Left renal cortex interstitium (tissue), 4 donors: ENCODE results near the gene PLB1. TPM values are rescaled to one million over a fixed set of nuclear protein-coding genes. Genes with fewer than 3 reads are reported as not detected.
"Not testable (repeated sequence)": the region's sequence is repeated elsewhere in the genome, so short reads cannot be mapped to it uniquely, and the experiment has no call there.

Experiments
- DNase-seq, 4 donors: peaks; one replicate each; pipeline ENCODE4 v3.0.0-alpha.2; 2013; ENCODE audit warnings: low read depth in 4 of 4, low spot score in 2 of 4, missing footprints in 1 of 4
- polyA plus RNA-seq, 4 donors: library from polyadenylated mRNA; unstranded; fragments of 120-200 nt; gene quantifications; one replicate each; pipeline ENCODE4 v1.2.1, GENCODE V29; 2013; ENCODE audit not compliant: insufficient read length in 4 of 4

The PLB1 gene
- polyA plus RNA-seq, 4 donors = 0.84 to 1.7 (median 1.4) TPM

DNA sequence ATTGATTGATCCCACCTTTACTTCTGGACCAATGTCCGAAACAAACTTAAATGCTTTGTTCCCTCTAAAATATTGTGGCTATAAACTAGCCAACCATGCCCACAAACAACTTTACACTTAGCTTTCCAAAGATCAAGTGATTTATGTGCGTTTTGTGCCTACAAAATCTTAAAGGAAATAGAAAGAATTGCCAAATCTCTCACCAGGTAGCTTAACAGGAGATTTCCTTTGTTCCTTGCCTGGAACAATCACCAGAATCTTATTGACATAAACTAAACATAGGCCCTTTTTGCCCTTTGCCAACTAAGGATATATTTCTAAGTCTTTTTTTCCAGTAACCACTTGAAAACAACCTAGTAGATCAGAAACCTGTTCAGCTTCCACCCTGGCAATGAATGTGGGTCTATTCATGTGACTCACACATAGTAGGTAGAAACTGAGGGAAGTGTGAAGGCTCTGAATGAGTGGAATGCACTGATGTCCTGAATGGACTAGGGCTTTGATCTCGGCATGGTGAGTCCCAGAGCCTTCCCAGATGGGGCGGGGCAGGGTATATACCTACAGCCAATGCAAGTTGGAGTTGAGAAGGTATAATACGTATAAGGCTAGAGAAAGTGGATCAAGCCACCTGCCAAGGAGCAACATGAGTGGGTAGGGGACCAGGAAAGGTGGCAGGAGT, 161.2 kb downstream of the PLB1 start:
- no peak for DNase-seq

DNA sequence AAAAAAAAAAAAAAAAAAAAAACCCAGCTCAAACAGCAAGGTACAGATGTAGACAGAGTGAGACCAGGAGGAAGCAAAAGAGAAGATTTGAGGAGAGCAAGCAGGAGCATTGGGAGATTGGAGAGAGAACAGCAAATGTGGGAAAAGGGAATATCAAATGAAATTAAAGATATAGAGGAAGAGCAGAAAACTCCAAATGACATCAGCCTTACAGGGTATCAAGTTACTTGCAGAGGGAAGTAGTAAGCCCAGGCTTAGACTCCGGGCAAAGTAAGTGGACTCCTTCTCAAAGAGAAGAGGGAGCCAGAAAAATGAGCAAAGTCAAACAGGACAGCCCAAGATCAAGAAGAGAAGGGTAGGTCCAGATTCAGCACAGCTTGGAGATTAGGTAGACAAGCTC, 162.5 kb downstream of the PLB1 start:
- DNase-seq = no peak

DNA sequence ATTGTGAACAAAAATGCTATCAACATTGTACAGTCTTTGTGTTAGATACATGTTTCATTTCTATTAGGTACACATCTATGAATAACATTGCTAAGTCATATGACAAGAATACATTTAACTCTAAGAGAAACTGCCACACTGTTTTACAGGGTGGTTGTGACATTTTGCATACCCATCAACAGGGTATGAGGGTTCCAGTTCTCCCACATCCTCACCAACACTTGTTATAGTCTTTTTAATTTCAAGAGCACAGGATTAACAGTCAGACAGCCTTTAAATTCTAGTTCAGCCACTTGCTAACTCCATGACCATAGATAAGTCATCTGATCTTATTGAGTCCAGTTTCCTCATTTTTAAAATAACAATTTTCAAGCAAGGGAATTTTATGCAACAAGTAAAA, 163.3 kb downstream of the PLB1 start:
- no peak for DNase-seq

DNA sequence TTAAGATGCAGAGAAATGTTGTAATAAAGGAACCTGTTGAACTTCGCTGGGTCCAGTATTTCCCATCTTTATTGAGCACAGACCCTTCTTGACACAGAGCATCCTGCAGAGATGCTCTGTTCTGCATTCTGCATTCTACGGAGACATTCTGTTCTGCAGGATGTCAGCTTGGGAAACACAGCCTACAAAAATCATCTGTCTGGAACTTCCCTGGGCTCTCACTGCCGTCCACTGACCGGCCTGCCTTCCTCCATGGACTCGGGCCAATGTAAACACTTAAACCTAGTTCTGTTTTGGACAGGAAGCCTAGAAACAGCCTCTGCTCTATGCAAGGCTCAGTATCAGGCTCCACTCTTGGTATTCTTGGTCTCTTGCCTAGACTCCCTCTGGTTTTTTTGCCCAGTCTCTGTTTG, 165.7 kb downstream of the PLB1 start:
- no peak for DNase-seq

DNA sequence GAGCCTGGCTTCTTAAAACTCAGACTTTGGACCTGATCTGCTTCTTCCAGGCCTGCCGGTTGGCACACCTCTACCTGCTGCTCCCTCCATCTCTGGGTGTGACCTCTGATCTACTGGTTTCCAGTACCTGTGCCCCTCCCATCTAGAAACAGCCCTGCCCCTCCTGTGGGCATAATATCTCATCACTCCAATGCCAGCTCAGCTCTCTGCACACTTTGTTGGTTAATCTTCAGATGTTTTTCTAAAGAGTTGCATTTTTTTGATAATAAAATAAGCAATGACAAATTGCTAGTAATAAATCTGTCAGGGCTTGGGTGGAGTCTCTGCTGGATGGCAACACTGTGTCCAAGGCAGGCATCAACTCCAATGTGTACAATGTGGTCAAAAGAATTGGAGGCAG, 166.2 kb downstream of the PLB1 start:
- no peak for DNase-seq

DNA sequence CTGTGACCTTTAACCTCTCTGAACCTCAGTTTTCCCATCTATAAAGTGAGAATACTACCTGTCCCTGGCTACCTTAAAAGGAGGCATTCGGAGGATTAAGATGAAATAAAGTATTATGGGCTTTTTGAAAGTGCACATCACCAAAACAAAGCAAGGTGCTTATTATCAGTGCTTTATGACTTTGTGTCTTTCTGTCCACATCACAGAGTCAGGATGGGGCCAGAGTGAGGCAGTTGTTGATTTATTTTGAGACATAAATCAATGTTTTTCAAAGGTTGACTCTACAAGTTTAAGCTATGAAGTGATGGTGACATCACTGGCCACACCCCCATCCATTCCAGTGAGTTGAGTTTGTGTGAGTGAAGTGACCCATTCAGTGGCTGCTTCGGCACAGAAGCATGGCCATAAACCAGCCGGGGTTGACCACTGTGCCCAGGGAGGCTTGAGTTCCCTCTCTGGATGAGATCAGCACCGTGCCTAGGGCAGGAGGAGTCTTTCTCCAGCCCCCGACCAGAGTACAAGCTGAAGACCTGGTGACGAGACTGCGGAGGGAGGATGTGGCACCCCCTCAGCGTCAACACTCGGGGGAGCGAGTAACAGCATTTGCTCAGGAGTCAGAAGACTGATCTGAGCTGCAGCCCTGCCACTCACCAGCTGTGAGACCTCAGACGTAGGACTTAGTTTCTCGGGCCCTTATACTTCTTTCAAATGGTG, 166.8 kb downstream of the PLB1 start:
- no peak for DNase-seq

DNA sequence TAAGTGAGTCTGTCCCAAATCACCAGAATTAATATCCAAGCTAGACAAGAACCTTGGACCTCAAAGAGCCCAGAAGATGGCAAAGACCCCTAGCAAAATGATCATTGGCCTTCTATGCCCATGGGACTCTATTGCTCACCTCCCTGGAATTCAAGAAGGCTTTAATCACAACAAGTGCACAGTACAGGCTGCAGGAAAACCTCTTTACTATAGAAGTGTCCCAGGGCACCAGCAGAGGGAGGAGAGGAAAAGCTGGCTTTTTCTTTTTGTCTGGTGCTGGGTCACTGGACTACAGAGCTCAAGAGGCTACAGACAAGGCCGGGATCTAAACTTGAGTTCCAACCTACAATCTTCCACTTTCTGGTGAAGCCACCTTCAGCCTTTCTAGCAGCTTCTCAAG, 167.5 kb downstream of the PLB1 start:
- DNase-seq = no peak

DNA sequence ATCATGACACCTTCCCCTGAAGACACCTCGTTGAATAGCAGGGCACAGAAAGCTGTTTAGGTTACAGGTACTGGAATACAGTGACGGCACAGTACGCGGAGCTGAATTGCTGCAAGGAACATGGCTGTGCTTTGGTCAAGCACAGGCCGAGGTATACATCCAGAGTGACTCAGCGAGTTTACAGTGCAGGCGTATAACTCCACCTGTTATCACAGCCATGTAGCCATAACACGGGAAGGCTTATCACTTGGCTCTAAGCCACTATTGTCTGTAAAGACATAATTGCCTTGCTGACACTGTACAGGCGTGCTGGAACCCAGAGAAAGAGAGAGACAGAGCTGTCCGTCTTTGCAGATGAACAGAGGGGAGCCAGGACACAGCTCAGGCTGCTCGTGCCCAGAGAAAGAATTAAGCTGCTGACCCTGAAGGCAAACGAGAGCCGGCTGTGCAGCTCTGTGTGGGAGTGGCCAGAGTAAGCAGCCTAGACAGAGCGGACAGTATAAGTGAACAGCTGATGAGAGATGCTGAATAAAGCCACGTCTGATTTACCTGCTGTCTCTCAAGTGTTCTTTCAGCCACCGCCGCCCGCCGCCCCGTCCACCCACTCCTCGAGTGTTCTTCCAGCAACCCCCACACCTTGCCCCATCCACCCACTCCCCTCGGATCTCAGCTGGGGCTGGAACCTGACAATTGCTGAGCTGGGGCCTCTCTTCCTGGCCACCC, 168.4 kb downstream of the PLB1 start:
- DNase-seq = no peak

DNA sequence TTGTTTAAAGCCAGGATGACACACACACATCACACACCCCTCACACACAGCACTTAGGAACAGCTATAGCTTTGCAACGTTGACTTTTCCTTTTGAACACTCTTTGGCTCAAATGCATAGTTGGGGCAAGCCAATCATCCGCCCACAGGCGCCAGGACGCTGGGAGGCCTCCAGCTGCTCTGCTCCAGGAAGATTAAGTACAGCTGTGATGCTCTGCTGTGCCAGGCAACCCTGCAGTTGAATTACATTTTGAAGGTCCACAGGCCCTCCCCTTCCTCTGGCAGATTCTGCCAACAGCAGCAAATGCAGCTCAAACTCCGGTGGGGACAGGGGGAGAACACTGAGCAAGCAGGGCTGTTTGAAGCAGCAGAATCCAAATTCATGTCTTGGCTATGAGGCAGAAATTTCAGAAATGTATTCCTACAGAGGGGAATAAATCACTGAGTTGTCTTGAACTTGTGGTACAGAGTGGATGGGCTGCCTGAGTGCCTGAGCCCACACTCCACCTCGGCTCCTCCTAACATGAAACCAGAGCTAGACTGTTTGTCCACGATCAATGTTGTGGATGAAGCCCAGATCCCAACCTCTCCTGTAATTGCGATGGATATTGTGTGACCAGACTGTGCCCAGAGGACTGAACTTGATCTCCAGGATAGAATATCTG, 169.3 kb downstream of the PLB1 start:
- DNase-seq = no peak

DNA sequence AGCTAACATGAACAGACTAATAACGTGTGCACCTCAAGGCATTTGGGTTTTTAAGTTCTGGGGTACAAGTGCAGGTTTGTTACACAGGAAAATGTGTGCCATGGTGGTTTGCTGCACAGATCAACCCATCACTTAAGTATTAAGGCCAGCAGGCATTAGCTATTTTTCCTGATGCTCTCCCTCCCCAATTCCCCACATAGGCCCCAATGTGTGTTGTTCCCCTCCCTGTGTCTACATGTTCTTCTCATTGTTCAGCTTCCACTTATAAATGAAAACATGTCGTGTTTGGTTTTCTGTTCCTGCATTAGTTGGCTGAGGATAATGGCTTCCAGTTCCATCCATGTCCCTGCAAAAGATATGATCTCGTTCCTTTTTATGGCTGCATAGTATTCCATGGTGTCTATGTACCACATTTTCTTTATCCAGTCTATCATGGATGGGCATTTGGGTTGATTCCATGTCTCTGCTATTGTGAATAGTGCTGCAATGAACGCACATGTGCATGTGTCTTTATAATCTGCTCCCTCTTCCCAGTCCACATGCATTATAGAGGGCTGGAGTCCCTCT, 170.0 kb downstream of the PLB1 start:
- DNase-seq = not testable (repeated sequence)

DNA sequence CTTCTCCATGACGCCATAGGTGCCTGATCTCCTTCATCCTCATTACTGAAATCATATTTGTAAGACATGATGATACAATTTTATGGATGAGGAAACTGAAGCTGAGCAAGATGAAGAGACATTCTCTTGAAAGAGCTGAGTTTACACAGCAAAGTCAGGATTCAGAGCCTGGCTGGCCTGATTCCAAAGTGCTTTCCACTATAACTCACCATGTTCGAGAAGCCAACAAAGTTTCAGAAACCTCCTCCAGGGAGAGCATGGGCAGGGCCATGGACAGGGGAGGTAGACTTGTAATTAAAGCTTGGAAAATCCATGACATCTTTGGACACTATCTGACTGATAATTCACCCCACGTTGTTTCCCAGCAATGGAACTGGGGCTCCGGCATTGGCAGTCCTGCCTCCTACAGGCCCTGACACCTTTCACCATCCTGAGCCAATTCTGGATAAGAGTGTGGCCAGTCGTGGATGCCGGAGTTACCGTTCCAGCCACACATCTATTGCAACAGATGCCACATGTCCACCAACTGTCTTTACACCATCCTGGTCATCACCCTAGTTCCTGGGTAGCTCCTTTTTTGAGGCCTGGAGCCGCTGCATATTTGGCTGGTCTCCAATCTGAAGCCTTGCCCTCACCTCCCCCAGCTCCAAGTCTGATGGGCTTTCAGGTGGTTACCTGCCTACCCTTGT, 170.8 kb downstream of the PLB1 start:
- no peak for DNase-seq

DNA sequence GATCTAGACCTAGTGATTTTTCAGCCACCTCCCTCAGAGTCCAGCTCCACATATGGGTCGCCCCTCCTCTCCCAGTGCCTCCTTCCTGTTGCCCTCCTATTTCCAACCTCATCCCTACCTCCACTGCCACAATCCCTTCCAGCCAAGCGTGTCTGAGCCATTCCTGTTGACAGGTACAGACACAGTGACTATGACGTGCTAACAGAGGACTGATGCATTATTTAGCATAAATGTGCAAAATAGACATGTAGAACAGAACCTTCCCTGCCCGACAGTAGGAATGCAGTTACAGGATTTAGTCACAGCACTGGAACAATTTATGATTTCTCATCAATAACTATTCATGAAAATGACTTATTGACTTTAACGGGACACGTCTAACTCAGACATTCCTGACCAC, 171.4 kb downstream of the PLB1 start:
- no peak for DNase-seq

DNA sequence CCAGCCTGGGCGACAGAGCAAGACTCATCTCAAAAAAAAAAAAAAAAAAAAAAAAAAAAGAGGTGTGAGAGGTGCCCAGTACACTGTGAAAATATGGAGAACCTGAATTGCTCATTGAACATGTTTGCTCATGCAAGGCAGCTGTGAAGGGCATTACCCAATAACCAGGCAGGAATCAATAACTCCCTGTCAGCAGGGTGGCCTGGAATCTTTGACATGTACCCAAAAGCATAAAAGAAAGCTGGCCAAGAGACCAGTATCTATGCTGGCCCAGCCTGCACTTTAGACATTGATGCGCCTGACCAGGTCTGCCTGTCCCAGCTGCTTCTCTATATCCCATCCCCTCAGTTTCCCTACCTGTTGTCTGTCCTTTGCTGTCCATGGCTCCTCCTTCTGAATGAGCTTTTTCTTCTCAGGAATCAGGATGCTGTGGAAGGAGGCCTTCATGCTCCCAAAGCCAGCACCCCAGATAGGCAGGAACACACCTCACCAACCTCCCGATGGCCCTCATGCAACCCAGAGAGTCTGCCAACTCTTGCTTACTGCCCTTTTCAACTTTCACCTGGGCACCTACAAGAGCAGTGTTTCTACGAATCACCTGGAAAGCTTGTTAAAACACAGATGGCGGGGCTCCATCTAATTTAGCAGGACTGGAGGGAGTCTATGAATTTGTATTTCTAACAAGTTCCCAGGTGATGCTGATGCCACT, 172.4 kb downstream of the PLB1 start:
- no peak for DNase-seq

DNA sequence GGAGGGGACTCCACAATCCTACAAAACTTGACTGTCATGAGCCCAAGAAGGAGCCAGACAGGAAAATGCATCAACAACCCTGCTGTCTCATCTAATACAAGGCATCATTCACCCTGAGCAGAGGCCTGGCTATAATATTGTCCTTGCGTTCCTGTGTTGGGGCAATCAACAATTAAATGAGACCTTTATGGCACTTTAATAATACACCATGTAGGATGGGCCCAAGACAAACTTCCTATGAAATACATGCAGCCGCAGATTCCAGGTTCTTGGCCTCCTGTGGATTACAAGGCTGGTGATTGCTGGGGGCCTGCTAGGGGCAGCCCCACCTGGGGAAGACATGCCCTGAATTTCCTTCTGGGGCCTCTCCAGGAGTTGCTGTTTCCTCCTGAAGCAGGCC, 173.0 kb downstream of the PLB1 start:
- DNase-seq = no peak

DNA sequence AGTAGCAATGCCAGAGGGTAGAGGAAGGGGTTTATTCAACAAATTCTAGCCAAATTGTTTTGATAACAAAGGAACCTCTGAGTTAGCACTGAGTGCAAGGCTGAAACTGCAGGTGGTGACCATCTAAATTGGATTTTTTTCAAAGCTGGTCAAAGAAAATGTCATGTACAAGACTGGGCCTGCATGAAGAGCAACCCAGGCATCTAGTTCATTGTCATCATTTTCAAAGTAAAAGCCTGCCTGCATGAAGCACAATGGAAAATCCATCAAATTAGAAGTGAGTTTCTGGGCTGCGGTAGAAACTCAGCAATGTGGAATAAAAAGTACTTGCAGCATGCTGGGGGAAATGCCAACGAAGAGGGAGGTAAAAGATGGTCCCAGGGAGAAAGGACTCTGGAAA, 175.0 kb downstream of the PLB1 start:
- DNase-seq = no peak

DNA sequence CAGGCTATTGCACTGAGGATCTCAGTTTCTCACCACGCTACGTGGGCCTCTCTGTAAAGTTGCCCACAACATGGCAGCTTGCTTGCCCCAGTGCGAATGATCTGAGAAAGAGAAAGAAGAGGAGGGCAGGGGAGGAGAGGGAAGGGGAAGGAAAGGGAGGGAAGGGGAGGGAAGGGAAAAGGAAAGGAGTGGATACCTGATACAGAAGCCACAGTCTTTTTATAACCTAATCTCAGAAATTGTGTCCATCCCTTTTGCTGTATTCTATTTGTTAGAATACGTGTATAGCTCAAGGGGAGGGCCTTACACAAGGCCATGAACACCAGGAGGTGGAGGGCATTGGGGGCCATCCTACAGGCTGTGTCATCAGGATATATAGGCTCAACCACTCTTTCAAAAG, 177.5 kb downstream of the PLB1 start:
- no peak for DNase-seq

DNA sequence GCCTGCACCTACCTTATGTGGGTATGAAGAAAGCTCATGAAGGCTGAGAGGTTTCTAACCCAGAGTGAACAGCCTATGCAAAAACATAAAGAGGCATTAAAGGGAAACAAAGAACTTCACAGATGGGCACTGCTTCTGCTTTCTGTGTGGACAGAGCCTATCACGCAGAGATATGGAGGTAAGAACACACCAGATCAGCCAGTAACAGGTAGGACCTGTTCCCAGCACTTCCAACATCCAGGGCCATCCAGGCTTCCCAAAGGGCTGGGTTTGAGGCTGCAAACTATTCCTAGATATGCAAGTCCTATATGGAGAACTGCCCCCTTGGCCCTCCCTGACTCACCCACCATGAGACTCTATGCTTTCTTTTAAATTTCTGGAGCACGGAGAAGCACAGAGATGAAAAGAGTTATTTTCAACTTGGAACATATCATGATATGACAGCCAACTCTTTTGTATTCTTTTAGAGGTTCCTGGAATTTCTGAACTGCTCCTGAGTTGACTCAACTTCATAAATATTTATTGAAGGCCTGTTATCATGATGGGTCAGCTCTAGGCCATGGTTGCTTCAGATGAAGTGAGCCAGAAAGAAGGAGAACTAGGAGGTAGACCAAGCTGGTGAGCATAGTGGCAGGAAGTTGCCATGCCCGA, 178.3 kb downstream of the PLB1 start:
- no peak for DNase-seq

DNA sequence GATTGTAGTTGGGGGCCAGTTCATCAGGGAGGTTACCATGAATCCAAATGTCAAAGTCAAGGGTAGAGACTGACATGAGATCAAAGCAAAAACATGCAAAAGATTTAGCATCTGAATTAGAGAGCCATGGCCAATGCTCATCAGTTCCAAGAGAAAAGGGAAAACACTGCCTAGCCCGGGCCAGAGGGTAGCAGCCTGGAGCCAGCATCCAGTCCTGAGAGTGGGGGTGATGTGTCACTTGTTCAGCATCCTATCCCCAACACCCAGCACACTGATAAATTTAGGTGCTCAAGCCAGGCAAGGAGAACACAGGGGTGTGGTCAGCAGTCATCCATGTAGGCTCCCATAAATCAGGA, 178.8 kb downstream of the PLB1 start:
- no peak for DNase-seq

DNA sequence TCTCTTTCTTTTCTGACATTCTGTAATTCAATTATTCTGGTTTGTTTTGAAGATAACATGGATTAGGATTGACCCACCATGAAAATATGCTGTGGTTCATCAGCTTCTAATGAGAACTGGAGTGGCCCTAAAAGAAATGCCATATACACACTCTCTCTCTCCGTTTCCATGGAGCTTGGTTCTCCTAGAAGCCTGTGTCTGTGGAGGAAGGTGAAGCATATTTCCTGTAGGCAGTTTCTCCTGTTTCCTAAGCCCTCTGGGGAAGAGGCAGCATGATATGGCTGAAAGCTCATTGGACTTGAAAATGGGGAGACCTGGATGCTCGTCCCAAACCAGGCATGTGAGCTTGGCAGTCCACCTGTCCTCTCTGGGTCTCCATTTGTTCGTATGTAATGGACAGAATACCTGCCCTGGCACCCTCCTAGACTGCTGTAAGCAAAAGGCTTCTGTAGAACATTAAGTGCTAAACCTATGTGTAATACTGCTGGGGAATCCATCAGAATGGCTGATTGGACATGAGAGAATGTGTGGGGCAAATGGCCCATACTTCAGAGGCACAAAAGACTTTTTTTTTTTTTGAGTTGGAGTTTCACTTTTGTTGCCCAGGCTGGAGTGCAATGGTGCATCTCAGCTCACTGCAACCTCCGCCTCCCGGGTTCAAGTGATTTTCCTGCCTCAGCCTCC, 180.4 kb downstream of the PLB1 start:
- DNase-seq = no peak
